ENCODE measurements around the gene IGF2BP3.
A peak's percentile ranks its signal among the peaks of the same experiment; 100 is the strongest.
"Not testable (repeated sequence)": the region's sequence is repeated elsewhere in the genome, so short reads cannot be mapped to it uniquely, and the experiment has no call there.

IGF2BP3 gene

GRCh38 chr7:23338439-23338838 is 131.9 kb downstream of the IGF2BP3 start:
- no peak for DNase-seq

DNA sequence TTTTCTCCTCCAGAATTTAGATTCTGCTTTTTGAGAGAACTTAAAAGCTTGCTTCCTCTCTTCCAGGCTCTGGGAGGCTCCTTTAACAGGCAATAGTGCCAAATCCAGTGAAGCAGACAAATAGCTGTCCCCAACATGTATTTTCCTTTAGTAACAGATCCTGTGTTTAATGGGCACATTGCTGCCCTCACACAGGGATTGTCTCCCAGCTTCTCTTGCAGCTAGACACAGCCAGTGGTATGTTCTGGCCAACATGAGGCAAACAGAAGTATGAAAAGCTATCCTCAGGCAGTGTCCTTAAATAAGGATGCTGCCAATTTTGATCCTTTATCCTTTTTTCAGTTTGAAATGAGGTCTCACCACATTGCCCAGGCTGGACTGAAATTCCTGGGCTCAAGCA is 132.9 kb downstream of the IGF2BP3 start:
- no peak for DNase-seq

DNA sequence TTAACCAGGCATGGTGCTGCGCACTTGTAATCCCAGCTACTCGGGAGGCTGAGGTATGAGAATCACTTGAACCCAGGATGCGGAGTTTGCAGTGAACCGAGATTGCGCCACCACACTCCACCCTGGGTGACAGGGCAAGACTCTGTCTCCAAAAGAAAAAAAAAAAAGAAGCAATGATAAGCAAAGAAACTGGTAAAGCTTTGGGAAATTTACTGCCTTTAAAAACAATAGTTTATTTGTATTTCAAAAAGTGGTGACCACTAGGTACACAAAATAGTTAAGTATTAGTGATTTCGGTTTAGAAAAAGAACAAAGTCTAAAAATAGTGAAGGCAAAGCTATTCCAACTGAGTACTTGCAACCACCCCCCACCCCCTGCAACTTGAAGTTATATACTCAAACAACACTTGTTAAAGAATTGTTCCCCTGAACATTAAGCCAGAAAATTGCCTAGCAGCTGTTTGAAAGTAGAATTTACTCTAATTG is 133.4 kb downstream of the IGF2BP3 start:
- no peak for DNase-seq

GRCh38 chr7:23336086-23336485 is 134.2 kb downstream of the IGF2BP3 start:
- no peak for DNase-seq

GRCh38 chr7:23335621-23336020 is 134.7 kb downstream of the IGF2BP3 start:
- no peak for DNase-seq

DNA sequence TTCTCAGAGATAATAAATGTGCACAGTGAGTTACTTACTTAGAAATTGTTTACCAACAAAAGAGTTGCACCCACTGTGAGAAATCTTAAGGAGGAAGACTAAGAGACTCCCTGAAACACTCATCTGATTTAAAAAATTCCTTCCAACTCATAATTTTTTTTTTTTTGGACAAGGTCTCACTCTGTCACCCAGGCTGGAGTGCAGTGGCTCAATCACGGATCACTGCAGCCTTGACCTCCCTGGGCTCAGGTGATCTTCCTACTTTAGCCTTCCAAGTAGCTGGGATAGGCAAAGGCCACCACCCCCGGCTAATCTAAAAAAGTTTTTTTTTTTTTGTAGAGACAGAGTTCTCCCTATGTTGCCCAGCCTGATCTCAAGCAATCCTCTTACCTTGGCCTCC is 135.2 kb downstream of the IGF2BP3 start:
- no peak for DNase-seq

GRCh38 chr7:23334482-23335056 is 135.7 kb downstream of the IGF2BP3 start:
- no peak for DNase-seq

DNA sequence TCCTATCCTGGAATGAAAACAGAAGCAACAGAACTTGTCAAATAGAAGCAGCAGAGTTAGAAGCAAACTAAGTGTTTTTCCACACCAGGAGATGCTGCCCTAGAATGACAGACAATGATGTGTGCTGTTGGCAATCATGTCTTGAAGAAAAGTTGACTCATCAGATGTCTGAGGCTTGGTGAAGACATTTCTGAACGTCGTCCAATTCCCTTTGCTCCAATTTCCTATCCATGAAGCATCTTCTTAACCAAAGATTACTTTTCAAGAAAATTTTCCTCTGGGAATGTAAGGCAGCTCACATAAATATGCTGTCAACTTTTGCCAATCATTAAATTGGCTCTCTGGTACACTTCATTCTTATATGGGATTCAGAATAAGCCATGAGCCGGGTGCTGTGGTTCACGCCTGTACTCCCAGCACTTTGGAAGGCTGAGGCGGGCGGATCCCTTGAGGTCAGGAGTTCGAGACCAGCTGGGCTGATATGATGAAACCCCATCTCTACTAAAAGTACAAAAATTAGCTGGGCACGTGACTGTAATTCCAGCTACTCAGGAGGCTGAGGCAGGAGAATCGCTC is 136.5 kb downstream of the IGF2BP3 start:
- DNase-seq: no peak

DNA sequence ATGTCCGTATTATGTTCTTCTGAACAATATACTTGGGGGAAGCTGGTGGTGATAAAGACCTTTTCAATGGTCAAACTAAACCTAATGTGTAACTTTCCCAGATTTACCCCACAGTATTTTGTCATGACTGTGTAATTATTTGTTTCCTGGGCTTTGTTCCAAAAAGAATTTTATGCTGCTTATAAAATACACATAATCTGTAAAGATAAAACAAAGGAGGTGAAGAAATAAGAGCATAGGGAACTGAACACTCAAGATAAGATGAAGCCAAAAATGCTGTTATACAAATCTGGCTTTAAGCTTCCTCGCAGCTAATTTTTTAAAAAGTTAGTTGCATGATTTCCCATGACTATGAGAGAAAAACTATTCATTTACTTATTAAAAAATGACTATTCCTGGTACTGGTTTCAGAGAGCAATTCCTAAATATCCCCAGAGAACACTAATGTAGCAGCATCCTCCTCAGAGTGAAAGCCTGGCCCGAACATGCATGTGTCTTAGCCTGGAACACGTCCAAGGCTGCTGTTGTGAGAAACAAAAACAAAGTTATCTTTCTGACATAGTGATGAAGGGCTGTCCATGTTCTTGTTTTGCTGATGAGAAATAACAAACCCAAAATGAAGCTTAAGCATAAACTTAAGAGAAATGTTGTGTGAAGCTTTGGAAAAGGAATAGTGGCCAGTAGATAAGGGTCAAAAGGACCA is 137.2 kb downstream of the IGF2BP3 start:
- no peak for DNase-seq

GRCh38 chr7:23332193-23332592 is 138.1 kb downstream of the IGF2BP3 start:
- no peak for DNase-seq

DNA sequence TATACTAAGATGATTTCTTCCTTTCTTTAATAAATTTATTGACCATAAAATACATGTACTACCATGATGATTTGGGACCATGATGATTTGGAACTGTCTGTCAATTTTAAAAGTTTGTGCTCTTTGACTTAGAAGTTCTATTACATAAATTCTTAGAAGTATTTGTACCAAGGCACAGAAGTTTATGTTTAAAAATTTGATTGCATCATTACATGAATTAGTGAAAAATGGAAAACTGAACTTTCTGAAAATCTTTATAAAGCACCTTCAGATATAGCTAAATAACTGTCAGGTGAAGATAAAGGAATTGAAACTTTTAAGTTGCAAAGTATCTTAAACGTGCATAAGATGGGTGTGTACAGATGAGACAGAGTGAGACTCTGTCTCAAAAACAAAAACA is 139.2 kb downstream of the IGF2BP3 start:
- DNase-seq: no peak

DNA sequence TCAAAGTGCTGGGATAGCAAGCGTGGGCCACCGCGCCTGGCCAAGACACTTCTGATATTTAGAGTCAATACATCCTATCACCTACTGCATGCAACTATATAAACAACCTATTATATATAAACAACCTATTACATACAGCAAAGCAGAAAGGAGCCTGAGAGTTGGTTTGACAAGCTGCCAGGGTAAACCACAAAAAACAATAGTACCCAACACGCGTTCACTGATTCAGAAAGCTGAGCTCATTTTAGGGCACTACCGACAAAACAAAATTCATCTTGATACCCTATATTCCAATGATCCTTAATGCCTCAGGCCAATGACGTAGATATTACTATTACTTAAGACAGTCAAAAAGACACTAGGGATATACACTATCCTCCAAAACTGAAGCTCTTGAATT is 154.9 kb downstream of the IGF2BP3 start:
- no peak for DNase-seq

- DNase-seq: not testable (repeated sequence)
These were observed 158.2 kb downstream of the IGF2BP3 start for GRCh38 chr7:23312141-23312540.

DNA sequence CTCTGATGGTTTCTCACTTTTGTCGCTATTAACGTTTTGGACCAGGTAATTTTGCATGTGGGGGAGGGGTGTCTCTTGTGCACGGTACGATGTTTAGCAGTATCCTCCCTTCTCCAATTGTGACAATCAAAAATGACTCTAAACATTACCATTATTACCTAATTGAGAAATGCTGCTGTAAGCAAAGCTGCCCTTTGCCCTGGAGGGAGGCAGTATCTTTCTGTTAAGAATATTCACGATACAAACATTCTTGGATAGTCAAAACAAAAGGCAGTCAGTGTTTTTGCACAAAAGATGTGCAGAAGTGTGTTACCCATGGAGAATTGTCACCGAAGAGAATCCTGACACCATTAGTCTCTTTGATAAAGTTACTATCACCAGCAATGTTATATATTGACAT is 161.5 kb downstream of the IGF2BP3 start:
- no peak for DNase-seq

DNA sequence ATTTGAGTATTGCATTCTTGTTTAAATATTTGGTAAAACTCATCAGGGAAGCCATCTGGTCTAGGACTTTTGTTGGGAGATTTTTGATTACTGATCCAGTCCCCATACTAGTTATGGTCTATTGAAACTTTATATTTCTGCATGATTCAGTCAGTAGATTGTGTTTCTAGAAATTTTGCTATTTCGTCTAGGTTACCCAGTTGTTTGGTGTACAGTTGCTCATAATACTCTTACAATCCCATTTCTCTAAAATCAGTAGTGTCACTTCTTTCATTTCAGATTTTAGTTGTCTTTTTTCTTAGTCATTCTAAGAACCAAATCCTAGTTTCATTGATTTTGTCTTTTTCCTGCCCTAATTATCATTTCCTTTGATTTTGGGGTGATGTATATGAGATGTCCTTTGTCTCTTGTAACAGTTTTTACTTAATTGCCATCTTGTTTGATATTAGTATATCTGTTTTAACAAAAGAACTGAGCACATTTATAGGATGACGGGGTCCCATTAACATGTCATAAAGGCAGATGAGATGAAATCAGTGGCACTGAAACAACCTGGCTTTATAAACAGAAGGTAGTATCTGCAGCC is 163.3 kb downstream of the IGF2BP3 start:
- no peak for DNase-seq

- DNase-seq: no peak
These were observed 170.5 kb downstream of the IGF2BP3 start for GRCh38 chr7:23299770-23300300.

- DNase-seq: peak; percentile 93
These were observed 171.2 kb downstream of the IGF2BP3 start, which contains the start of gene MALSU1 for GRCh38 chr7:23298885-23299769. TSS of gene MALSU1 (plus strand) at chr7:23299339. CDS start at chr7:23299353, 14 bp downstream.

- DNase-seq: no peak
These were observed 172.0 kb downstream of the IGF2BP3 start for GRCh38 chr7:23298141-23298881.

- no peak for DNase-seq
These were observed 174.9 kb downstream of the IGF2BP3 start for GRCh38 chr7:23295401-23295697.

DNA sequence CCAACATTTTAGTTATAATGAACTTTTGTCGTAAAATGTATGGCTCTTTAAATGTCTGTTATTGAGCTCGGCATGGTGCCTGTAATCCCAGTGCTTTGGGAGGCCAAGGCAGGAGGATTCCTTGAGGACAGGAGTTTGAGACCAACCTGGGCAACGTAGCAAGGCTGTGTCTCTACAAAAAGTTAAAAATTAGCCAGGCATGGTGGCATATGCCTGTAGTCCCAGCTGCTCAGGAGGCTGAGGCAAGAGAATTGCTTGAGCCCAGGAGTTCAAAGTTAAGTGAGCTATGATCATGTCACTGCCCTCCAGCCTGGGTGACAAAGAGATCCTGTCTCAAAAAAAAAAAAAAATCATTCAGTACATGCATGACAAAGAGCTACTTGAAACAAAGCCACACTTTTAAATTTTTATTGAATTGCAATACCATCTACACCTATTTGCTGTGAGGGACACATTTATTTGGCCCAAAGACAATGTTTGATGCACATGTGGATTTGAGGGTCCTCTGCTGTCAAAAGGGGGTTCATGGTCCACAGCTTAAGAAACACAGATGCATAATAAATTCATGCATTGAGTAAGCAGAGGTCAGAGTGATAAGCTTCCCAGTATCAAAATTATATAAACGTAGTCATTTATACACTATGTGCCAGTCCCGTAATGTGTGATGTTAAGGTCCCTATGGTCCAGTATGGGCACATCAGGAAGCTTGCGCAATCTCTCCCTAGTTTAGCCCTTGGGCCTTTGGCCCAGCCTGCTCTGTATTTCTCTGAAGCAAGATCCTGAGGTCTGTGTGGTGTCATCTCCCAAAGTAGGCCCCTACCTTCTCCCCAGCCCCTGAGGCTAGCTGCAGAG is 175.5 kb downstream of the IGF2BP3 start:
- DNase-seq: no peak

- no peak for DNase-seq
These were observed 176.7 kb downstream of the IGF2BP3 start for GRCh38 chr7:23293500-23294073.
